Osteoblast (primary cell): ENCODE data around the gene BTBD7. TPM values are rescaled to one million over a fixed set of nuclear protein-coding genes. Genes with fewer than 3 reads are reported as not detected.

Source experiments
- DNase-seq: peaks from one replicate; pipeline ENCODE4 v3.0.0; 2011; ENCODE audit warnings: low spot score, mixed read lengths; ENCODE audit not compliant: insufficient read length; ENCODE audit errors: missing footprints
- H2AFZ ChIP-seq: 2 replicates; pipeline ENCODE4 v1.6.0; 2011; ENCODE audit warnings: mild to moderate bottlenecking, low read length
- H3K27ac ChIP-seq: 2 replicates; pipeline ENCODE4 v1.5.1; 2011; ENCODE audit warnings: mild to moderate bottlenecking, low read depth, low read length, moderate library complexity
- H3K27me3 ChIP-seq: 2 replicates; pipeline ENCODE4 v1.6.0; 2012; ENCODE audit warnings: mild to moderate bottlenecking, control low read depth, inconsistent platforms, low read length, moderate library complexity; ENCODE audit not compliant: insufficient read depth
- H3K36me3 ChIP-seq: 2 replicates; pipeline ENCODE4 v1.5.1; 2011; ENCODE audit warnings: mild to moderate bottlenecking, low read length, control low read depth, moderate library complexity; ENCODE audit not compliant: insufficient read depth
- H3K4me1 ChIP-seq: 2 replicates; pipeline ENCODE4 v1.5.1; 2011; ENCODE audit warnings: mild to moderate bottlenecking, low read length, control low read depth, moderate library complexity; ENCODE audit not compliant: insufficient read depth
- H3K4me2 ChIP-seq: 2 replicates; pipeline ENCODE4 v1.6.0; 2011; ENCODE audit warnings: mild to moderate bottlenecking, low read length; ENCODE audit not compliant: insufficient read depth
- H3K4me3 ChIP-seq: fragments of 200-600 bp; sonication (generic); 3 replicates; pipeline ENCODE4 v1.5.1; 2012; ENCODE audit warnings: mild to moderate bottlenecking, low read length, inconsistent platforms; ENCODE audit not compliant: insufficient read depth
- H3K79me2 ChIP-seq: 2 replicates; pipeline ENCODE4 v1.6.0; 2012; ENCODE audit warnings: mild to moderate bottlenecking, low read length, control low read depth, inconsistent platforms; ENCODE audit not compliant: insufficient read depth
- H3K9me3 ChIP-seq: 2 replicates; pipeline ENCODE4 v1.5.1; 2011; ENCODE audit warnings: low read depth, low read length, control low read depth
- H4K20me1 ChIP-seq: 2 replicates; pipeline ENCODE4 v1.6.0; 2012; ENCODE audit warnings: mild to moderate bottlenecking, low read length, control low read depth; ENCODE audit not compliant: insufficient read depth
- total RNA-seq: library from RNA; depleted of rRNA; stranded (reverse); fragments of >200 nt; gene quantifications from 2 replicates; pipeline ENCODE4 v1.2.3, GENCODE V29; 2012
- TF ChIP-seq, protein P1 (sequence below): IDR thresholded peaks from 2 replicates; pipeline ENCODE4 v1.5.1; 2011; ENCODE audit warnings: mild to moderate bottlenecking, low read depth, low read length, moderate library complexity; ENCODE audit errors: extremely low read depth

Gene BTBD7
- total RNA-seq, 1 donor, result 31.1 TPM

DNA sequence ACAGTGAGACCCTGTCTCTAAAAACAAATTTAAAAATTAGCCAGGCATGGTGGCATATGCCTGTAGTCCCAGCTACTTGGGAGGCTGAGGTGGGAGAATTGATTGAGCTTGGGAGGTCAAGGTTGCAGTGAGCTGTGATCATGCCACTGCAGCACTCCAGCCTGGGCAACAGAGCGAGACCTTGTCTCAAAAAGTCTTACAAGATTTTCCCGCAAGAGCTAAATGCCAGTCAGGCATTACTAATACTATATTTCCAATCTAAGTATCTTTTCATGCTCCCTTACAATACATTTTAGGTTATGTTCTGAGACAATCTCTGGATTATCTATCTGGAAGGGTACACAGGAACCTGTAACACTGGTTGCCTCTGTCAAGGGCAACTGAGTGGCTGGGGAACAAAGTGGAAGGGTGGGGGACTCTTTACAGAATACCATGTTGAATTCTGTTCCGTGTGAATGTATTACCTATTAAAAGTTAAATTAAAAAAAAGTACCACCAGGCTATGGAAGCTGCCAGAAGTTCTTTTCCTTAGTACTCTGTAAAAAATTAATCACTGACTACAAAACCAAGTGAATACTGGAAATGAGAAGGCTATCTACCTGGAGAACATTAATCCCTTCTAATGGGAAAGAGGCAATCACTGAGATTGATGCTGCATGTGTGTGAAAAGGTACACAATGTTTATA is 56.7 kb downstream of the BTBD7 start:
- TF ChIP-seq, protein P1, sequence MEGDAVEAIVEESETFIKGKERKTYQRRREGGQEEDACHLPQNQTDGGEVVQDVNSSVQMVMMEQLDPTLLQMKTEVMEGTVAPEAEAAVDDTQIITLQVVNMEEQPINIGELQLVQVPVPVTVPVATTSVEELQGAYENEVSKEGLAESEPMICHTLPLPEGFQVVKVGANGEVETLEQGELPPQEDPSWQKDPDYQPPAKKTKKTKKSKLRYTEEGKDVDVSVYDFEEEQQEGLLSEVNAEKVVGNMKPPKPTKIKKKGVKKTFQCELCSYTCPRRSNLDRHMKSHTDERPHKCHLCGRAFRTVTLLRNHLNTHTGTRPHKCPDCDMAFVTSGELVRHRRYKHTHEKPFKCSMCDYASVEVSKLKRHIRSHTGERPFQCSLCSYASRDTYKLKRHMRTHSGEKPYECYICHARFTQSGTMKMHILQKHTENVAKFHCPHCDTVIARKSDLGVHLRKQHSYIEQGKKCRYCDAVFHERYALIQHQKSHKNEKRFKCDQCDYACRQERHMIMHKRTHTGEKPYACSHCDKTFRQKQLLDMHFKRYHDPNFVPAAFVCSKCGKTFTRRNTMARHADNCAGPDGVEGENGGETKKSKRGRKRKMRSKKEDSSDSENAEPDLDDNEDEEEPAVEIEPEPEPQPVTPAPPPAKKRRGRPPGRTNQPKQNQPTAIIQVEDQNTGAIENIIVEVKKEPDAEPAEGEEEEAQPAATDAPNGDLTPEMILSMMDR, result no peak
- peaks cover 34% of the 10 kb centered on the region for H3K79me2 ChIP-seq
- DNase-seq, result no peak

DNA sequence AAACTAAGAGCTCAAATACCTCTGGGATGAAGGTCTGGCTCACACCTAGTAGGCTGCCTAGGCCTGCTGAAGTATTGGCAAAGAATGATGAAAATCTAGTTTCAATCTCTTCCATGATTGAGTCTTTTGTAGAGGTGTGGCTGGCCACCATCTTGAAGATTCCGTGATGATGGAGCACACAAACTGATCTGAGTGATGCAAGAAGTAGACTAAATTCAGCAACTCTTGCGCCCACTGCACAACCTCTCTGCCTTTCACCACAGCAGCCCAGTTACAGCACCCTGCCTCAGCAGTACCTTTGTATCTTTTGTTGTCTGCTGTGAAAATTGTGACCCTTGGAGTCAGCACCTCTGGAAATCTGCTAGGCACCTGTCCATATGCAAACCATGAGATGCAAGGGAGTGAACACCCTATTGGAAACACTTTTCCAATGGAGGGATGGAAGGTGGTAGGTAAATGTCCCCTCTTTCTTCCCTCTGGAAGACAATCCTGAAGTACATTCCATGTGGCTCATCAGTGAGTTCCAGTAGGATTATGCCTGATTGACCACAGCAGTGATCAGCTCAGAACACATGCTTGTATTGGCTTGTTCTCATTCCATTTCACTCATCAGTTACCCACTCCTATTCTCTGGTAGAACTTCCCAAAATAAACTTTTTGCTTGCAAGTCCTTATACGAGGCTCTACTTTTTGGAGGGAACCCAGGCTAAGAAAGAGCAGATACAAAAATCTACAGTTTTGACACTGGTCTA is 58.6 kb downstream of the BTBD7 start:
- peaks cover 4% of the 10 kb centered on the region for H3K4me1 ChIP-seq
- no peak overlapping the region for H2AFZ ChIP-seq
- H3K27ac ChIP-seq, result no peak overlapping the region
- H3K4me2 ChIP-seq, result no peak overlapping the region
- TF ChIP-seq, protein P1, result no peak
- DNase-seq, result no peak
- H3K27me3 ChIP-seq, result no peaks in the 10 kb centered on the region
- H4K20me1 ChIP-seq, result no peaks in the 10 kb centered on the region
- H3K79me2 ChIP-seq, result peaks cover 33% of the 10 kb centered on the region
- no peak overlapping the region for H3K4me3 ChIP-seq
- no peaks in the 10 kb centered on the region for H3K9me3 ChIP-seq
- no peaks in the 10 kb centered on the region for H3K36me3 ChIP-seq

More for the DNA sequence above, 56.7 kb downstream of the BTBD7 start:
- Histone ChIP-seq H3K36me3 (no peaks in the 10 kb centered on the region), H3K4me2 (no peak overlapping the region), H3K9me3 (no peaks in the 10 kb centered on the region), H3K27ac (no peak overlapping the region), H2AFZ (no peak overlapping the region), H3K4me3 (no peak overlapping the region), H3K27me3 (no peaks in the 10 kb centered on the region), H4K20me1 (no peaks in the 10 kb centered on the region), H3K4me1 (no peaks in the 10 kb centered on the region)

DNA sequence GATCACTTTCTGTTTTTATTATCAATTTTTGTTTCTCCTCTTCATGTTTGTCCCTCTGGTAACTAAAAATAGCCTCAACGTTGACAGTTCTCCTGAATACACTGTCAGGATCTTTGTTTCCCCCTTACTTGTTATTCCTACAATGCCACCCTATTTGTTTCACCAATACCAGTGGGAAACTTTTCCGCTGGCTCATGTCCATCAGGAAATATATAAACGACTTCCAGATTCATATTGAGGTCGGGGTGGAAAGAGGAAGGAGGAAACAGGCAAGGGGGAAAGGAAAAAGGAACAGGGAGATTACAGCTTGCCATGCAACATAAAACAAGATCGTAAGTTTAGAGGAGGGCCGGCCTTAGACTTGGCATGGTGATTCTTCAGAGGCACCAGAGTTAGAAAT is 61.7 kb downstream of the BTBD7 start:
- Histone ChIP-seq H3K4me2 (no peak overlapping the region), H2AFZ (no peak overlapping the region), H3K79me2 (peaks cover 47% of the 10 kb centered on the region), H3K4me1 (peaks cover 6% of the 10 kb centered on the region), H4K20me1 (no peaks in the 10 kb centered on the region), H3K27me3 (no peaks in the 10 kb centered on the region), H3K4me3 (no peak overlapping the region), H3K9me3 (no peaks in the 10 kb centered on the region), H3K27ac (no peak overlapping the region), H3K36me3 (no peaks in the 10 kb centered on the region)
- TF ChIP-seq, protein P1, result no peak
- no peak for DNase-seq
